Spinal cord (tissue), 10 donors: ENCODE measurements around the gene COL28A1. TPM values are rescaled to one million over a fixed set of nuclear protein-coding genes. Genes with fewer than 3 reads are reported as not detected.

Source experiments
- DNase-seq, 6 donors: peaks; one replicate each; pipeline versions ENCODE4 v3.0.0 to v3.0.0-alpha.2; 2013 to 2015; ENCODE audit warnings: low spot score in 6 of 6, low read depth in 4 of 6
- H3K27ac ChIP-seq: one replicate; pipeline ENCODE4 v1.5.1; 2013; ENCODE audit warnings: low read depth, low read length, control low read depth
- H3K27me3 ChIP-seq: one replicate; pipeline ENCODE4 v1.6.1; 2013; ENCODE audit warnings: low read length; ENCODE audit not compliant: control insufficient read depth, insufficient read depth
- H3K36me3 ChIP-seq: one replicate; pipeline ENCODE4 v1.6.1; 2013; ENCODE audit warnings: low read length; ENCODE audit not compliant: control insufficient read depth, insufficient read depth
- H3K4me1 ChIP-seq: one replicate; pipeline ENCODE4 v1.6.1; 2013; ENCODE audit warnings: low read length; ENCODE audit not compliant: control insufficient read depth, insufficient read depth
- H3K4me3 ChIP-seq: one replicate; pipeline ENCODE4 v1.5.1; 2013; ENCODE audit warnings: low read depth, low read length, control low read depth
- H3K9me3 ChIP-seq: one replicate; pipeline ENCODE4 v1.6.1; 2013; ENCODE audit warnings: low read length; ENCODE audit not compliant: control insufficient read depth, insufficient read depth
- WGBS: methylation state at CpG from one replicate; pipeline ENCODE4 v1.1.5; 2013; ENCODE audit warnings: missing lambda C conversion rate; ENCODE audit not compliant: insufficient coverage; 5-methylcytosine and 5-hydroxymethylcytosine counted together
- polyA plus RNA-seq, 2 donors: library from polyadenylated mRNA; unstranded; fragments of 120-200 nt; gene quantifications; one replicate each; pipeline ENCODE4 v1.2.1, GENCODE V29; 2013; ENCODE audit not compliant: insufficient read length in 2 of 2
- total RNA-seq, 2 donors: library from RNA; depleted of rRNA in 1 of 2; stranded (reverse); fragments of 120-200 nt in 1 of 2; fragments of >200 nt in 1 of 2; gene quantifications; one replicate each; pipeline versions ENCODE4 v1.2.3 to v1.2.4, GENCODE V29; 2013 to 2014
- donor health status: healthy.

Gene COL28A1
- total and polyA plus RNA-seq, 4 donors, result 6.4 to 18.3 (median 7.4) TPM

GRCh38 chr7:7526006-7526405 lies 9.7 kb downstream of the COL28A1 start:
- Histone ChIP-seq H3K27me3 (no peaks in the 10 kb centered on the region), H3K9me3 (no peaks in the 10 kb centered on the region), H3K4me3 (no peak overlapping the region), H3K36me3 (no peaks in the 10 kb centered on the region), H3K27ac (no peak overlapping the region), H3K4me1 (no peaks in the 10 kb centered on the region)
- no CpG with 5 or more reads among the region's 2 CpGs for WGBS
- DNase-seq, result no peak

GRCh38 chr7:7524121-7524520 lies 11.6 kb downstream of the COL28A1 start:
- WGBS, result no CpG with 5 or more reads among the region's 3 CpGs
- Histone ChIP-seq H3K27ac (no peak overlapping the region), H3K36me3 (no peaks in the 10 kb centered on the region), H3K27me3 (no peaks in the 10 kb centered on the region), H3K9me3 (no peaks in the 10 kb centered on the region), H3K4me3 (no peak overlapping the region), H3K4me1 (no peaks in the 10 kb centered on the region)
- DNase-seq, result no peak

GRCh38 chr7:7522421-7522820 lies 13.3 kb downstream of the COL28A1 start:
- Histone ChIP-seq H3K4me1 (no peaks in the 10 kb centered on the region), H3K36me3 (no peaks in the 10 kb centered on the region), H3K27me3 (no peaks in the 10 kb centered on the region), H3K9me3 (no peaks in the 10 kb centered on the region), H3K4me3 (no peak overlapping the region), H3K27ac (no peak overlapping the region)
- DNase-seq, result no peak
- WGBS, result no CpG with 5 or more reads among the region's 3 CpGs

GRCh38 chr7:7521259-7521658 lies 14.4 kb downstream of the COL28A1 start:
- no peak overlapping the region for H3K4me3 ChIP-seq
- 53% methylated on average over 3 of the region's 3 CpGs for WGBS
- H3K9me3 ChIP-seq, result no peaks in the 10 kb centered on the region
- no peaks in the 10 kb centered on the region for H3K4me1 ChIP-seq
- no peak overlapping the region for H3K27ac ChIP-seq
- H3K27me3 ChIP-seq, result no peaks in the 10 kb centered on the region
- DNase-seq, result no peak
- no peaks in the 10 kb centered on the region for H3K36me3 ChIP-seq

- H3K4me1 ChIP-seq, result no peaks in the 10 kb centered on the region
- H3K36me3 ChIP-seq, result no peaks in the 10 kb centered on the region
- H3K4me3 ChIP-seq, result no peak overlapping the region
- H3K27ac ChIP-seq, result no peak overlapping the region
- H3K9me3 ChIP-seq, result no peaks in the 10 kb centered on the region
- no CpG with 5 or more reads among the region's 2 CpGs for WGBS
- H3K27me3 ChIP-seq, result no peaks in the 10 kb centered on the region
- no peak for DNase-seq
These were observed 16.1 kb downstream of the COL28A1 start for GRCh38 chr7:7519528-7519927.

GRCh38 chr7:7519056-7519455 lies 16.6 kb downstream of the COL28A1 start:
- no peak for DNase-seq
- no peaks in the 10 kb centered on the region for H3K9me3 ChIP-seq
- no peaks in the 10 kb centered on the region for H3K36me3 ChIP-seq
- H3K4me3 ChIP-seq, result no peak overlapping the region
- no peaks in the 10 kb centered on the region for H3K27me3 ChIP-seq
- H3K4me1 ChIP-seq, result no peaks in the 10 kb centered on the region
- no peak overlapping the region for H3K27ac ChIP-seq
- WGBS, result no CpG with 5 or more reads among the region's 2 CpGs

- H3K4me3 ChIP-seq, result no peak overlapping the region
- no peak for DNase-seq
- no peaks in the 10 kb centered on the region for H3K27me3 ChIP-seq
- WGBS, result no CpG with 5 or more reads among the region's 3 CpGs
- H3K27ac ChIP-seq, result no peak overlapping the region
- H3K36me3 ChIP-seq, result no peaks in the 10 kb centered on the region
- H3K4me1 ChIP-seq, result no peaks in the 10 kb centered on the region
- no peaks in the 10 kb centered on the region for H3K9me3 ChIP-seq
These were observed 17.9 kb downstream of the COL28A1 start for GRCh38 chr7:7517754-7518153.

GRCh38 chr7:7516662-7517061 lies 19.0 kb downstream of the COL28A1 start:
- no CpG with 5 or more reads among the region's 1 CpG for WGBS
- H3K27ac ChIP-seq, result no peak overlapping the region
- H3K4me3 ChIP-seq, result no peak overlapping the region
- no peaks in the 10 kb centered on the region for H3K36me3 ChIP-seq
- no peaks in the 10 kb centered on the region for H3K4me1 ChIP-seq
- no peaks in the 10 kb centered on the region for H3K27me3 ChIP-seq
- no peak for DNase-seq
- no peaks in the 10 kb centered on the region for H3K9me3 ChIP-seq

GRCh38 chr7:7516156-7516555 lies 19.5 kb downstream of the COL28A1 start:
- Histone ChIP-seq H3K36me3 (no peaks in the 10 kb centered on the region), H3K27me3 (no peaks in the 10 kb centered on the region), H3K4me3 (no peak overlapping the region), H3K4me1 (no peaks in the 10 kb centered on the region), H3K9me3 (no peaks in the 10 kb centered on the region), H3K27ac (no peak overlapping the region)
- peak in 1 of 6 donors; percentile 17 for DNase-seq
- WGBS, result no CpG with 5 or more reads among the region's 2 CpGs

GRCh38 chr7:7512861-7513597 lies 22.6 kb downstream of the COL28A1 start:
- Histone ChIP-seq H3K4me1 (no peaks in the 10 kb centered on the region), H3K36me3 (no peaks in the 10 kb centered on the region), H3K4me3 (no peak overlapping the region), H3K27ac (peak overlapping the region; percentile 57), H3K27me3 (no peaks in the 10 kb centered on the region), H3K9me3 (no peaks in the 10 kb centered on the region)
- peak in 1 of 6 donors; percentile 27 for DNase-seq
- WGBS, result 78% methylated on average over 1 of the region's 4 CpGs
